Mesenchymal stem cell (in vitro differentiated cells and primary cell): Measurements from ENCODE around the gene CDK6.
"Not testable (repeated sequence)": the region's sequence is repeated elsewhere in the genome, so short reads cannot be mapped to it uniquely, and the experiment has no call there.

Source experiments
- DNase-seq: peaks from one replicate; pipeline ENCODE4 v3.0.0-alpha.2; 2013
- H2AFZ ChIP-seq: one replicate; pipeline ENCODE4 v1.6.1; 2013; ENCODE audit warnings: low read depth, mild to moderate bottlenecking, control low read depth, inconsistent platforms, low read length, moderate library complexity
- H2AK5ac ChIP-seq: 2 replicates; pipeline ENCODE4 v1.6.1; 2013; ENCODE audit warnings: low read length, moderate library complexity, mild to moderate bottlenecking, inconsistent platforms; ENCODE audit not compliant: severe bottlenecking
- H2BK120ac ChIP-seq: one replicate; pipeline ENCODE4 v1.6.1; 2013; ENCODE audit warnings: low read depth, mild to moderate bottlenecking, inconsistent platforms, low read length, moderate library complexity
- H2BK12ac ChIP-seq, 2 experiments: one replicate each; pipeline ENCODE4 v1.6.1; 2013; ENCODE audit warnings: inconsistent platforms in 2 of 2, low read length in 2 of 2, mild to moderate bottlenecking in 2 of 2, moderate library complexity in 2 of 2, control low read depth in 1 of 2
- H2BK15ac ChIP-seq: one replicate; pipeline ENCODE4 v1.6.1; 2013; ENCODE audit warnings: mild to moderate bottlenecking, low read depth, inconsistent platforms; ENCODE audit not compliant: poor library complexity, severe bottlenecking
- H2BK5ac ChIP-seq: 2 replicates; pipeline ENCODE4 v1.6.1; 2013; ENCODE audit warnings: low read depth, mild to moderate bottlenecking, low read length, control low read depth, inconsistent platforms; ENCODE audit not compliant: poor library complexity, severe bottlenecking
- H3K14ac ChIP-seq, 2 experiments: one replicate each; pipeline ENCODE4 v1.6.1; 2013; ENCODE audit warnings: inconsistent platforms in 2 of 2, low read length in 2 of 2, control low read depth in 1 of 2, mild to moderate bottlenecking in 1 of 2, moderate library complexity in 1 of 2
- H3K18ac ChIP-seq, 2 experiments: one replicate each; pipeline ENCODE4 v1.6.1; 2013; ENCODE audit warnings: inconsistent platforms in 2 of 2, low read length in 2 of 2, control low read depth in 1 of 2, low read depth in 1 of 2, mild to moderate bottlenecking in 1 of 2
- H3K23ac ChIP-seq, 2 experiments: one replicate each; pipeline ENCODE4 v1.6.1; 2013; ENCODE audit warnings: inconsistent platforms in 2 of 2, low read length in 2 of 2, mild to moderate bottlenecking in 2 of 2, moderate library complexity in 2 of 2, control low read depth in 1 of 2
- H3K27ac ChIP-seq: 2 replicates; pipeline ENCODE4 v1.5.1; 2013; ENCODE audit warnings: mild to moderate bottlenecking, moderate library complexity, low read length, control low read depth, inconsistent platforms; ENCODE audit not compliant: poor library complexity, severe bottlenecking
- H3K27me3 ChIP-seq, 2 experiments: 2 replicates each; pipeline versions ENCODE4 v1.6.1 to v1.7.0; 2013; ENCODE audit warnings: low read length in 2 of 2, mild to moderate bottlenecking in 2 of 2, moderate library complexity in 2 of 2, control low read depth in 1 of 2, inconsistent platforms in 1 of 2; ENCODE audit not compliant: control insufficient read depth in 1 of 2, insufficient read depth in 1 of 2
- H3K36me3 ChIP-seq, 2 experiments: 2 replicates each; pipeline versions ENCODE4 v1.6.1 to v1.7.0; 2013; ENCODE audit warnings: low read length in 2 of 2, control low read depth in 1 of 2, inconsistent platforms in 1 of 2, low read depth in 1 of 2, mild to moderate bottlenecking in 1 of 2; ENCODE audit not compliant: insufficient read depth in 2 of 2, control insufficient read depth in 1 of 2
- H3K4ac ChIP-seq, 2 experiments: one replicate each; pipeline ENCODE4 v1.6.1; 2013; ENCODE audit warnings: inconsistent platforms in 2 of 2, low read length in 2 of 2, mild to moderate bottlenecking in 2 of 2, moderate library complexity in 2 of 2, control low read depth in 1 of 2, low read depth in 1 of 2
- H3K4me1 ChIP-seq: 2 replicates; pipeline ENCODE4 v1.6.1; 2013; ENCODE audit warnings: low read depth, low read length, control low read depth; ENCODE audit not compliant: control insufficient read depth, insufficient read depth
- H3K4me2 ChIP-seq: 2 replicates; pipeline ENCODE4 v1.6.1; 2013; ENCODE audit warnings: low read length, mild to moderate bottlenecking, inconsistent platforms; ENCODE audit not compliant: poor library complexity, severe bottlenecking
- H3K4me3 ChIP-seq, 2 experiments: 2 replicates each; pipeline versions ENCODE4 v1.5.1 to v1.7.0; 2013; ENCODE audit warnings: low read length in 2 of 2, mild to moderate bottlenecking in 2 of 2, control low read depth in 1 of 2, low read depth in 1 of 2; ENCODE audit not compliant: insufficient read depth in 1 of 2
- H3K79me1 ChIP-seq: replicated peaks from 2 replicates; pipeline ENCODE4 v1.6.1; 2013; ENCODE audit warnings: mild to moderate bottlenecking, control low read depth, low read length, inconsistent platforms; ENCODE audit not compliant: poor library complexity, severe bottlenecking
- H3K9ac ChIP-seq: 2 replicates; pipeline ENCODE4 v1.7.0; 2013; ENCODE audit warnings: mild to moderate bottlenecking, low read length, moderate library complexity
- H3K9me3 ChIP-seq: 2 replicates; pipeline ENCODE4 v1.7.0; 2013; ENCODE audit warnings: mild to moderate bottlenecking, low read length; ENCODE audit not compliant: control insufficient read depth
- H4K8ac ChIP-seq: one replicate; pipeline ENCODE4 v1.6.1; 2013; ENCODE audit warnings: inconsistent platforms, mild to moderate bottlenecking, low read length, moderate library complexity
- H4K91ac ChIP-seq: one replicate; pipeline ENCODE4 v1.6.1; 2013; ENCODE audit warnings: mild to moderate bottlenecking, low read length, inconsistent platforms
- WGBS: methylation state at CpG from one replicate; pipeline ENCODE4 v1.1.7; 2013; ENCODE audit warnings: mixed read lengths; 5-methylcytosine and 5-hydroxymethylcytosine counted together

CDK6 gene

DNA sequence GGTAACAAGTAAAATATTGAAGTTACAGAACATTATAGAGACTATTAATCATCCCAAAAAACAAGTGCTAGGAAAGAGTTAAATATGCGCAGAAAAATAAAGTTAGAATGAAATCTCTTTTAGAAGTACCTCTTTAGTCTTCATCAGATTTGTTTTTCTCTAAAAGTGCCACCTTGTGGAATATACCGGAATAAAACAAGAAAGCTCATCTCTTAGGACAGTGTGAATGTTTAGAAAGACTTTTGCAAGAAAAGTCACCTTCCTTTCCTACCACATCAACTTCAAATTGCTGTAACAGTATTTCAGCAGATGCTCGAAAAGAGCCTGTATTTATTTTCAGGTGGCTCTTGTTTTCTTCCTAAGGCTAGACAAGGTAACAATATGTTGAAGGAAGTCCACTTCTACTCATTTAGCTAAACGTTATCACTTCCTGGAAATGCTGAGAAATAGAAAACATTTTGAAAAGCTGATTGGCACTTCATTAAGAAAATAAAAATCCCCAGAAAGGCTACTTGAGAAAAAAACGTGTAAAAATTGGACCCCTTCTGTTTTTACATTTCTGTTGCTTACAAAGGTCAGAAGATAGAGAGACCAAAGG lies 226.4 kb downstream of the CDK6 start:
- Histone ChIP-seq H3K4me3 (no peak overlapping the region), H3K27ac (no peak overlapping the region), H3K79me1 (peaks cover 22% of the 10 kb centered on the region), H3K18ac (no peak overlapping the region), H3K4ac (no peak overlapping the region), H3K36me3 (peaks cover 14 to 15% of the 10 kb centered on the region in 2 experiments), H3K4me1 (peaks cover 1% of the 10 kb centered on the region), H3K4me2 (no peak overlapping the region), H2BK5ac (no peak overlapping the region), H2AFZ (no peak overlapping the region), H2BK12ac (no peak overlapping the region), H3K9ac (peak overlapping the region; percentile 39), H3K27me3 (no peaks in the 10 kb centered on the region), H3K9me3 (no peaks in the 10 kb centered on the region), H4K91ac (no peak overlapping the region), H3K14ac (no peak overlapping the region), H3K23ac (no peak overlapping the region), H4K8ac (no peak overlapping the region), H2BK15ac (no peak overlapping the region), H2AK5ac (no peak overlapping the region), H2BK120ac (no peak overlapping the region)
- peak; percentile 46 for DNase-seq
- 17% methylated on average over 1 of the region's 5 CpGs for WGBS

DNA sequence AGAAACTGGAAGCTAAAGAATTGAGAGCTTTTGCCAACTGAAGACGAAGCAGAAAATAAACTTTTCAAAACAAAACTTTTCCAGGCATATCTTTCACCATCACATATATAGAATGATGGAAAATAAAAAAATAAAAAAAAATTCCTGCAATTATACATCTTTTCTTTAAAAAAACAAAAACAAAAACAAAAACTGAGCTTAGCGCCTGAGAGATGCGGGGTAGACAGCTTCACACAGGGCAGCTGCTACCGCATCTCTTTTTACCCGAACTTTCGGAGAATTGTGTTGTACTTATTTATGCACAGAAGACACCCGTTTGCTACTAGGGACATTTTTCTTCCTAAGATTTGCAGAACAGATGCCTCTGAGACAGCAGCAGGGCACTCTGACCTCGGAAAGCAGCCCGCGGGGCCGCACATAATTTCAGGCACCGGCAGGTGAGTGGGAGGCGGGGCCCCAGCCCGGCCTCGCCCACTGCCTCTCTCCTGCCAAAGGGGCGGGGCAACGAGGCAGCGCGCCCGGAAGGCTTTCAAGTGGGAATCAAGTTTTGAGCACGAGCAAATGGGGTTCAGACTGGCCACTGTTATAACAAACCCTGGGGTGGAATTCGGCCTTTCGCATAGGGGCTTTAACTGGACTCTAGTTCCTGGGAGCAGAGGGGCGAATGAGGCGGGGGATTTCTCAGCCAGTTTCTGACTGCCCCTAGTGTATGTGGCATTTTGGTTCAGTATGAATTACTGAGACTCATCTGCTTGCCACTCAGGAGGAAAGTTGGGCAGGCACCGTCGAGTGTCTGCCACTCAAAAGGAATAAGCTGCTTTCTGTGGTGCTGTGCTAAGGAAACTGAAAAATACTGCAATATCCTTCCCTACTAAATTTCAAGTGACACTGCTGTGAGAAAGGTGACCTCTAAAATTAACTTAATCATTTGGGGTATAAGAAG lies 227.7 kb downstream of the CDK6 start:
- Histone ChIP-seq H3K23ac (no peak overlapping the region), H4K8ac (peak overlapping the region; percentile 65), H3K27me3 (no peaks in the 10 kb centered on the region), H2BK12ac (no peak overlapping the region), H2BK15ac (no peak overlapping the region), H2BK120ac (no peak overlapping the region), H3K14ac (no peak overlapping the region), H2AFZ (no peak overlapping the region), H3K18ac (no peak overlapping the region), H3K9me3 (no peaks in the 10 kb centered on the region), H3K4me2 (no peak overlapping the region), H3K4me1 (no peaks in the 10 kb centered on the region), H2BK5ac (no peak overlapping the region), H3K36me3 (peaks cover 11 to 14% of the 10 kb centered on the region in 2 experiments), H3K4me3 (no peak overlapping the region), H3K79me1 (peaks cover 17% of the 10 kb centered on the region), H3K9ac (no peak overlapping the region), H3K4ac (no peak overlapping the region), H3K27ac (no peak overlapping the region), H2AK5ac (no peak overlapping the region), H4K91ac (no peak overlapping the region)
- DNase-seq: no peak
- 70% methylated on average over 26 of the region's 27 CpGs for WGBS

DNA sequence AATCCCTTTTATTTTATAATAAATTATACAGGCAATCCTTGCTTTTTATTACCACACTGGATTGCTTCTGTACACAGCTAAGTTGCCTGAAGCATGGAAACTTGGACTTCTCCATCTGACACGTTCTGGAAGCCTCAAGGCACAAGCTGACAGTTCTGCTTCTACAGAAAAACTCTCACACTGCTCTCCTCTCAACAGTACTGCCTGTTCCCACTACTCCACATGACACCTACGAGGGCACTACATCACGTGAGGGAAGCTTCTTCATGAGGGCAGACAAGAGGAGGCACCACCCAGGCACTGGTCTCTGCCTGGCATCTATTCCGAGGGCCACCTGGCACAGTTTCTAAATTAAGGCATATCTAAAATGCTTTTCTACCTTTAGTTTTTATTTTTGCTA lies 229.4 kb downstream of the CDK6 start:
- Histone ChIP-seq H2BK12ac (no peak overlapping the region), H3K23ac (no peak overlapping the region), H3K4me3 (no peak overlapping the region), H3K9ac (no peak overlapping the region), H3K36me3 (peaks cover 11 to 14% of the 10 kb centered on the region in 2 experiments), H2BK5ac (no peak overlapping the region), H3K4me2 (no peak overlapping the region), H3K27ac (no peak overlapping the region), H3K9me3 (no peaks in the 10 kb centered on the region), H2BK15ac (no peak overlapping the region), H4K91ac (peak overlapping the region; percentile 80), H3K4ac (no peak overlapping the region), H2BK120ac (no peak overlapping the region), H4K8ac (no peak overlapping the region), H3K4me1 (no peaks in the 10 kb centered on the region), H2AK5ac (no peak overlapping the region), H3K14ac (no peak overlapping the region), H2AFZ (no peak overlapping the region), H3K18ac (no peak overlapping the region), H3K27me3 (no peaks in the 10 kb centered on the region), H3K79me1 (peaks cover 15% of the 10 kb centered on the region)
- DNase-seq: no peak
- 92% methylated on average over 3 of the region's 4 CpGs for WGBS

DNA sequence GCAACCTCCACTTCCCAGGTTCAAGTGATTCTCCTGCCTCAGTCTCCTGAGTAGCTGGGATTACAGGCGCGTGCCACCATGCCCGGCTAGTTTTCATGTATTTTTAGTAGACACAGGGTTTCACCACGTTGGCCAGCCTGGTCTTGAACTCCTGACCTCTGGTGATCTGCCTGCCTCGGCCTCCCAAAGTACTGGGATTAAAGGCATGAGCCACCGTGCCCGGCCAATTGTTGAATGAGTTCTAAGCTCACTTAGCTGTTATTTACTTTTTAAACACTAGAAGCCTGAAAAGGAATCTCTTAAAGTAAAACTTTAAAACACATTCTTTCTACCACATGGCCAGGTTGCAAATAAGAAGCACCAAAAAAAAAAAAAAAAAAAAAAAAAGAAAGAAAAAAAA lies 231.9 kb downstream of the CDK6 start:
- not testable (repeated sequence) for H3K27me3 ChIP-seq, H3K23ac ChIP-seq, H3K14ac ChIP-seq, H2BK120ac ChIP-seq, H2AFZ ChIP-seq, H3K4me2 ChIP-seq, DNase-seq, H3K4ac ChIP-seq, H4K8ac ChIP-seq, H2BK15ac ChIP-seq, H3K9ac ChIP-seq, H2AK5ac ChIP-seq, H2BK12ac ChIP-seq, H3K9me3 ChIP-seq, H2BK5ac ChIP-seq, H3K18ac ChIP-seq, H3K4me3 ChIP-seq, H3K4me1 ChIP-seq, H4K91ac ChIP-seq, H3K27ac ChIP-seq
- 96% methylated on average over 6 of the region's 7 CpGs for WGBS
- H3K79me1 ChIP-seq: peaks cover 12% of the 10 kb centered on the region
- peaks cover 11 to 14% of the 10 kb centered on the region in 2 experiments for H3K36me3 ChIP-seq
